ENCODE results near the gene USH2A.

USH2A gene

GRCh38 chr1:215744419-215744818 lies 678.8 kb downstream of the USH2A start:
- no peak for TF ChIP-seq ZNF274 (IDR thresholded peaks at IDR 0.05; ENCODE audit: low read depth, low read length)

GRCh38 chr1:215739025-215739424 lies 684.2 kb downstream of the USH2A start:
- H3K4me3 ChIP-seq (ENCODE audit: low read length), result no peak overlapping the region
- no peak for TF ChIP-seq ZNF274 (IDR thresholded peaks at IDR 0.05; ENCODE audit: low read depth, low read length)

More at GRCh38 chr1:215744419-215744818, 678.8 kb downstream of the USH2A start:
- no peak overlapping the region for H3K4me3 ChIP-seq (ENCODE audit: low read length)

GRCh38 chr1:215731699-215732098 lies 691.5 kb downstream of the USH2A start:
- TF ChIP-seq ZNF274 (IDR thresholded peaks at IDR 0.05; ENCODE audit: low read depth, low read length), result no peak

GRCh38 chr1:215730600-215730999 lies 692.6 kb downstream of the USH2A start:
- H3K4me3 ChIP-seq (ENCODE audit: low read length), result no peak overlapping the region
- TF ChIP-seq ZNF274 (IDR thresholded peaks at IDR 0.05; ENCODE audit: low read depth, low read length), result no peak

More at GRCh38 chr1:215731699-215732098, 691.5 kb downstream of the USH2A start:
- H3K4me3 ChIP-seq (ENCODE audit: low read length), result no peak overlapping the region

- H3K4me3 ChIP-seq (ENCODE audit: low read length), result no peak overlapping the region
- no peak for TF ChIP-seq ZNF274 (IDR thresholded peaks at IDR 0.05; ENCODE audit: low read depth, low read length)
Observed at GRCh38 chr1:215728169-215728568, 695.1 kb downstream of the USH2A start.

GRCh38 chr1:215720126-215720525 lies 703.1 kb downstream of the USH2A start:
- no peak for TF ChIP-seq ZNF274 (IDR thresholded peaks at IDR 0.05; ENCODE audit: low read depth, low read length)
- no peak overlapping the region for H3K4me3 ChIP-seq (ENCODE audit: low read length)

- H3K4me3 ChIP-seq (ENCODE audit: low read length), result no peak overlapping the region
- no peak for TF ChIP-seq ZNF274 (IDR thresholded peaks at IDR 0.05; ENCODE audit: low read depth, low read length)
Observed at GRCh38 chr1:215719552-215719951, 703.7 kb downstream of the USH2A start.

- no peak for TF ChIP-seq ZNF274 (IDR thresholded peaks at IDR 0.05; ENCODE audit: low read depth, low read length)
- H3K4me3 ChIP-seq (ENCODE audit: low read length), result no peak overlapping the region
Observed at GRCh38 chr1:215718575-215719287, 704.5 kb downstream of the USH2A start.

GRCh38 chr1:215717677-215718426 lies 705.4 kb downstream of the USH2A start:
- H3K4me3 ChIP-seq (ENCODE audit: low read length), result no peak overlapping the region
- TF ChIP-seq ZNF274 (IDR thresholded peaks at IDR 0.05; ENCODE audit: low read depth, low read length), result no peak

- H3K4me3 ChIP-seq (ENCODE audit: low read length), result no peak overlapping the region
- TF ChIP-seq ZNF274 (IDR thresholded peaks at IDR 0.05; ENCODE audit: low read depth, low read length), result no peak
Observed at GRCh38 chr1:215710899-215711225, 712.4 kb downstream of the USH2A start.

- no peak overlapping the region for H3K4me3 ChIP-seq (ENCODE audit: low read length)
Observed at GRCh38 chr1:215710036-215710898, 713.0 kb downstream of the USH2A start.

GRCh38 chr1:215704089-215704860 lies 719.0 kb downstream of the USH2A start:
- no peak for TF ChIP-seq ZNF274 (IDR thresholded peaks at IDR 0.05; ENCODE audit: low read depth, low read length)

More at GRCh38 chr1:215710036-215710898, 713.0 kb downstream of the USH2A start:
- TF ChIP-seq ZNF274 (IDR thresholded peaks at IDR 0.05; ENCODE audit: low read depth, low read length), result no peak

GRCh38 chr1:215682232-215682631 lies 741.0 kb downstream of the USH2A start:
- TF ChIP-seq ZNF274 (IDR thresholded peaks at IDR 0.05; ENCODE audit: low read depth, low read length), result no peak
- H3K4me3 ChIP-seq (ENCODE audit: low read length), result no peak overlapping the region

More at GRCh38 chr1:215704089-215704860, 719.0 kb downstream of the USH2A start:
- H3K4me3 ChIP-seq (ENCODE audit: low read length), result no peak overlapping the region

- no peak for TF ChIP-seq ZNF274 (IDR thresholded peaks at IDR 0.05; ENCODE audit: low read depth, low read length)
- H3K4me3 ChIP-seq (ENCODE audit: low read length), result no peak overlapping the region
Observed at GRCh38 chr1:215681041-215681440, 742.2 kb downstream of the USH2A start.

Measured in GM08714 (cell line).